GM21360 (cell line): ENCODE data around the gene MAP3K14.

ENCODE experiments used
- ATAC-seq: cut with Tn5 transposase; IDR thresholded peaks from one replicate; pipeline ENCODE4 v1.9.1; 2021; ENCODE audit warnings: mild to moderate bottlenecking, moderate library complexity; ENCODE audit not compliant: unreplicated experiment

The MAP3K14 gene

GRCh38 chr17:45317111-45317928 is 500 bp upstream of the MAP3K14 start:
- peak; percentile 72 for ATAC-seq

GRCh38 chr17:45315648-45316433 is 979 bp downstream of the MAP3K14 start:
- no peak for ATAC-seq

GRCh38 chr17:45314741-45315647 is 1.8 kb downstream of the MAP3K14 start:
- no peak for ATAC-seq

- no peak for ATAC-seq
These were observed 2.7 kb downstream of the MAP3K14 start for GRCh38 chr17:45313996-45314740.

GRCh38 chr17:45313421-45313771 is 3.4 kb downstream of the MAP3K14 start:
- ATAC-seq, result no peak

- no peak for ATAC-seq
These were observed 4.1 kb downstream of the MAP3K14 start for GRCh38 chr17:45312477-45313420.

- ATAC-seq, result no peak
These were observed 4.9 kb downstream of the MAP3K14 start for GRCh38 chr17:45311760-45312476.

- no peak for ATAC-seq
These were observed 5.4 kb downstream of the MAP3K14 start for GRCh38 chr17:45311401-45311759.

GRCh38 chr17:45310380-45311324 is 6.2 kb downstream of the MAP3K14 start:
- ATAC-seq, result no peak

- ATAC-seq, result no peak
These were observed 7.4 kb downstream of the MAP3K14 start for GRCh38 chr17:45309400-45309799.

GRCh38 chr17:45308840-45309239 is 8.0 kb downstream of the MAP3K14 start:
- no peak for ATAC-seq

GRCh38 chr17:45308016-45308365 is 8.8 kb downstream of the MAP3K14 start:
- ATAC-seq, result no peak

- ATAC-seq, result no peak
These were observed 9.4 kb downstream of the MAP3K14 start for GRCh38 chr17:45307290-45308015.

GRCh38 chr17:45306623-45307022 is 10.2 kb downstream of the MAP3K14 start:
- no peak for ATAC-seq

GRCh38 chr17:45306094-45306493 is 10.7 kb downstream of the MAP3K14 start:
- no peak for ATAC-seq

GRCh38 chr17:45305530-45306087 is 11.2 kb downstream of the MAP3K14 start:
- ATAC-seq, result no peak

- peak; percentile 50 for ATAC-seq
These were observed 14.1 kb downstream of the MAP3K14 start for GRCh38 chr17:45302649-45303173.
